Activated T-helper 1 cell treated with Interleukin-2 at 50 U/mL for 16 hours (primary cell): ENCODE data around the gene DNALI1.
"Not testable (repeated sequence)": the region's sequence is repeated elsewhere in the genome, so short reads cannot be mapped to it uniquely, and the experiment has no call there.

ENCODE experiments used
- DNase-seq: peaks from one replicate; pipeline ENCODE4 v3.0.0-alpha.2; 2020; ENCODE audit warnings: low read depth

DNALI1 gene

GRCh38 chr1:37556712-37557196 lies at the start of gene DNALI1:
TSS of gene DNALI1 (plus strand) at chr1:37556940. CDS start at chr1:37556995, 55 bp downstream.
- DNase-seq = no peak

- DNase-seq = no peak
Observed at GRCh38 chr1:37509181-37509580, 47.6 kb upstream of the DNALI1 start.

- peak; percentile 5 for DNase-seq
Observed at GRCh38 chr1:37513795-37514349, 42.9 kb upstream of the DNALI1 start.

GRCh38 chr1:37514350-37515184 lies 42.2 kb upstream of the DNALI1 start, which contains the start of gene MEAF6:
TSS of gene MEAF6 (minus strand) at chr1:37514766. CDS start at chr1:37514746, 20 bp downstream.
- peak; percentile 80 for DNase-seq

GRCh38 chr1:37515185-37516034 lies 41.3 kb upstream of the DNALI1 start:
- DNase-seq = no peak

GRCh38 chr1:37517569-37517968 lies 39.2 kb upstream of the DNALI1 start:
- DNase-seq = no peak

- not testable (repeated sequence) for DNase-seq
Observed at GRCh38 chr1:37518241-37518640, 38.5 kb upstream of the DNALI1 start.

GRCh38 chr1:37518929-37519328 lies 37.8 kb upstream of the DNALI1 start:
- DNase-seq = peak; percentile 18

- no peak for DNase-seq
Observed at GRCh38 chr1:37519613-37520012, 37.1 kb upstream of the DNALI1 start.

- not testable (repeated sequence) for DNase-seq
Observed at GRCh38 chr1:37529888-37530287, 26.9 kb upstream of the DNALI1 start.

- not testable (repeated sequence) for DNase-seq
Observed at GRCh38 chr1:37532418-37533156, 24.2 kb upstream of the DNALI1 start.

GRCh38 chr1:37533317-37534093 lies 23.2 kb upstream of the DNALI1 start:
- DNase-seq = no peak

- no peak for DNase-seq
Observed at GRCh38 chr1:37537378-37537777, 19.4 kb upstream of the DNALI1 start.

GRCh38 chr1:37539154-37539553 lies 17.6 kb upstream of the DNALI1 start:
- not testable (repeated sequence) for DNase-seq

- no peak for DNase-seq
Observed at GRCh38 chr1:37540036-37540785, 16.5 kb upstream of the DNALI1 start.

GRCh38 chr1:37544530-37544929 lies 12.2 kb upstream of the DNALI1 start:
- no peak for DNase-seq

- DNase-seq = no peak
Observed at GRCh38 chr1:37545019-37545418, 11.7 kb upstream of the DNALI1 start.

- no peak for DNase-seq
Observed at GRCh38 chr1:37549341-37549740, 7.4 kb upstream of the DNALI1 start.

- DNase-seq = no peak
Observed at GRCh38 chr1:37553598-37553926, 3.2 kb upstream of the DNALI1 start.
